Measurements from ENCODE around the gene DOK7. TPM values are rescaled to one million over a fixed set of nuclear protein-coding genes. Genes with fewer than 3 reads are reported as not detected.

DOK7 gene
- total RNA-seq, 1 donor from 2014 or later: 4.8 TPM

Other genes starting within 250 kb of the DOK7 start
- 2.5 to 3.1 TPM (median 2.6 TPM) in 3 replicates for gene MSANTD1, start 214.1 kb upstream of the DOK7 start, total RNA-seq
- 75.9 to 81.9 TPM (median 78.9 TPM) in 3 replicates for gene RGS12, start 170.3 kb upstream of the DOK7 start, total RNA-seq
- 1.9 to 2.5 TPM (median 2.0 TPM) in 3 replicates for gene HGFAC, start 21.3 kb upstream of the DOK7 start, total RNA-seq
- gene LRPAP1, start 69.1 kb downstream of the DOK7 start, total RNA-seq: 116 to 121 TPM (median 118 TPM) in 3 replicates

Data from mesothelial cell of epicardium (in vitro differentiated cells).